DOHH2 (cell line): Measurements from ENCODE around the gene ADGRL2.

ENCODE experiments used
- H3F3A ChIP-seq: fragments of 200-600 bp; sonication (generic), shearing (Covaris generic); 2 replicates; pipeline ENCODE4 v1.6.0; 2016; ENCODE audit warnings: antibody characterized with exemption, mild to moderate bottlenecking; ENCODE audit not compliant: control insufficient read depth, insufficient read depth
- H3K27ac ChIP-seq: fragments of 200-600 bp; sonication (generic); 2 replicates; pipeline ENCODE4 v1.5.1; 2014; ENCODE audit warnings: low read depth, mild to moderate bottlenecking, low read length, moderate library complexity
- H3K27me3 ChIP-seq: fragments of 200-600 bp; sonication (generic); 2 replicates; pipeline ENCODE4 v1.6.1; 2014; ENCODE audit warnings: mild to moderate bottlenecking, low read length, mixed read lengths; ENCODE audit not compliant: control insufficient read depth
- H3K36me3 ChIP-seq: fragments of 200-600 bp; sonication (generic); 2 replicates; pipeline ENCODE4 v1.6.1; 2014; ENCODE audit warnings: mild to moderate bottlenecking, low read length, moderate library complexity, mixed read lengths; ENCODE audit not compliant: control insufficient read depth
- H3K4me1 ChIP-seq: fragments of 200-600 bp; sonication (generic); 2 replicates; pipeline ENCODE4 v1.6.1; 2014; ENCODE audit warnings: mild to moderate bottlenecking, low read length, mixed read lengths; ENCODE audit not compliant: control insufficient read depth
- H3K4me2 ChIP-seq: fragments of 200-600 bp; sonication (generic); 2 replicates; pipeline ENCODE4 v1.6.0; 2014; ENCODE audit warnings: mild to moderate bottlenecking, low read length, moderate library complexity
- H3K4me3 ChIP-seq: fragments of 200-600 bp; sonication (generic); 2 replicates; pipeline ENCODE4 v1.5.1; 2014; ENCODE audit warnings: mild to moderate bottlenecking, low read length, mixed read lengths
- H3K79me2 ChIP-seq: fragments of 200-600 bp; sonication (generic); 2 replicates; pipeline ENCODE4 v1.6.1; 2014; ENCODE audit warnings: mild to moderate bottlenecking, low read length, mixed read lengths; ENCODE audit not compliant: control insufficient read depth
- H3K9me2 ChIP-seq: fragments of 200-600 bp; sonication (generic); replicated peaks from 2 replicates; pipeline ENCODE4 v1.6.1; 2014; ENCODE audit warnings: mild to moderate bottlenecking, low read length, mixed read lengths; ENCODE audit not compliant: control insufficient read depth
- H3K9me3 ChIP-seq: fragments of 200-600 bp; sonication (generic); 2 replicates; pipeline ENCODE4 v1.6.1; 2014; ENCODE audit warnings: antibody characterized with exemption, low read length, mixed read lengths; ENCODE audit not compliant: control insufficient read depth, insufficient read depth
- H4K20me1 ChIP-seq: fragments of 200-600 bp; sonication (generic); 2 replicates; pipeline ENCODE4 v1.6.0; 2014; ENCODE audit warnings: low read depth, mild to moderate bottlenecking, antibody characterized with exemption, low read length, moderate library complexity; ENCODE audit not compliant: control insufficient read depth, insufficient read depth
- EZH2phosphoT487 ChIP-seq: fragments of 200-600 bp; sonication (generic); IDR thresholded peaks from 2 replicates; pipeline ENCODE4 v1.6.1; 2017; ENCODE audit warnings: borderline replicate concordance, mild to moderate bottlenecking, antibody characterized with exemption, low read length, moderate library complexity, mixed read lengths
- TF ChIP-seq, protein P1 (sequence below): fragments of 200-600 bp; sonication (generic); IDR thresholded peaks from one replicate; pipeline ENCODE4 v1.5.1; 2014; ENCODE audit warnings: antibody characterized with exemption, mild to moderate bottlenecking, low read depth, low read length; ENCODE audit not compliant: poor library complexity, severe bottlenecking

The ADGRL2 gene

DNA sequence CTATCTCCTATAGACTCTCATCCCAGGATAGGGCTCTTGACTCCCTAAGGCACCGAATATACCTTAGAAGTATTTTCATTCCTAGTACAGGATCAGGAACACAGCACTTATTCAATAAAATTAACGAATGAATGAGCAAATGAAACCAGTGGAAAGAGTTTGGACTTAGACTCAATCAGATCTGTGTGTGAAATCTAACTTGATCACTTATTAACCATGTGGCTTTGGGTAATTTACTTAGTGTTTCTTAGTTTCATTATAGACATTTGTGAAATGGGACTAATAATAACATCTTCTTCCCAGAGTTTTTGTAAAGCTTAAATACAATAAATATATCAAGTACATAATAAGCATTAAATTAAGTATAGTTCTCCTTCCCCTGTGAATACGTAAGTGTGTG, 230.1 kb downstream of the ADGRL2 start:
- Histone ChIP-seq H3K79me2 (no peaks in the 10 kb centered on the region), H3K9me3 (no peaks in the 10 kb centered on the region), H3K4me3 (no peak overlapping the region), H3K27ac (no peak overlapping the region), H3K4me1 (no peaks in the 10 kb centered on the region), H3K9me2 (no peaks in the 10 kb centered on the region), H3K36me3 (no peaks in the 10 kb centered on the region), H3F3A (no peaks in the 10 kb centered on the region), H4K20me1 (no peaks in the 10 kb centered on the region), H3K27me3 (no peaks in the 10 kb centered on the region), H3K4me2 (no peak overlapping the region)
- no peak for TF ChIP-seq EZH2phosphoT487
- TF ChIP-seq, protein P1, sequence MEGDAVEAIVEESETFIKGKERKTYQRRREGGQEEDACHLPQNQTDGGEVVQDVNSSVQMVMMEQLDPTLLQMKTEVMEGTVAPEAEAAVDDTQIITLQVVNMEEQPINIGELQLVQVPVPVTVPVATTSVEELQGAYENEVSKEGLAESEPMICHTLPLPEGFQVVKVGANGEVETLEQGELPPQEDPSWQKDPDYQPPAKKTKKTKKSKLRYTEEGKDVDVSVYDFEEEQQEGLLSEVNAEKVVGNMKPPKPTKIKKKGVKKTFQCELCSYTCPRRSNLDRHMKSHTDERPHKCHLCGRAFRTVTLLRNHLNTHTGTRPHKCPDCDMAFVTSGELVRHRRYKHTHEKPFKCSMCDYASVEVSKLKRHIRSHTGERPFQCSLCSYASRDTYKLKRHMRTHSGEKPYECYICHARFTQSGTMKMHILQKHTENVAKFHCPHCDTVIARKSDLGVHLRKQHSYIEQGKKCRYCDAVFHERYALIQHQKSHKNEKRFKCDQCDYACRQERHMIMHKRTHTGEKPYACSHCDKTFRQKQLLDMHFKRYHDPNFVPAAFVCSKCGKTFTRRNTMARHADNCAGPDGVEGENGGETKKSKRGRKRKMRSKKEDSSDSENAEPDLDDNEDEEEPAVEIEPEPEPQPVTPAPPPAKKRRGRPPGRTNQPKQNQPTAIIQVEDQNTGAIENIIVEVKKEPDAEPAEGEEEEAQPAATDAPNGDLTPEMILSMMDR, result no peak

DNA sequence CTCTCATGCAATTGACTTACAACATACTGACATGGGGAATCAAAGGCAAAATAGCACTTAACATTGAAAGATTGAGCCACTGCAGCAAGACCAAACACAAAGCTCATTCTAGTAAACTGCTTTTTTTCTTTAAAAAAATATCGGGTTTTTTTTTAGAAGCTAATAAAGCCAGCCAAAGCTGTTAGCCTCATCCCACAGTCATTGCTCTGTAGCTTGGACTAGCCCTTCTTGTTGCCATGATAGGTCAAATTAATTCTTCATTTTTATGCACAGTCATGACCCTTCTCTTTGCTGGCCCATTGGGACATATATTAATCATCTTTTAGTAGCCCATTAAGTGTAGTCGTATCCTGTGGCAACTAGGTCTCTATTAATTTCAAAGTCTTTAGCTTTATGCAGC, 231.3 kb downstream of the ADGRL2 start:
- Histone ChIP-seq H3K27me3 (no peaks in the 10 kb centered on the region), H3K4me3 (no peak overlapping the region), H3K4me2 (no peak overlapping the region), H3K4me1 (no peaks in the 10 kb centered on the region), H4K20me1 (no peaks in the 10 kb centered on the region), H3K27ac (no peak overlapping the region), H3K9me3 (no peaks in the 10 kb centered on the region), H3K36me3 (no peaks in the 10 kb centered on the region), H3F3A (no peaks in the 10 kb centered on the region), H3K9me2 (no peaks in the 10 kb centered on the region), H3K79me2 (no peaks in the 10 kb centered on the region)
- no peak for TF ChIP-seq EZH2phosphoT487
- TF ChIP-seq, protein P1, result no peak

DNA sequence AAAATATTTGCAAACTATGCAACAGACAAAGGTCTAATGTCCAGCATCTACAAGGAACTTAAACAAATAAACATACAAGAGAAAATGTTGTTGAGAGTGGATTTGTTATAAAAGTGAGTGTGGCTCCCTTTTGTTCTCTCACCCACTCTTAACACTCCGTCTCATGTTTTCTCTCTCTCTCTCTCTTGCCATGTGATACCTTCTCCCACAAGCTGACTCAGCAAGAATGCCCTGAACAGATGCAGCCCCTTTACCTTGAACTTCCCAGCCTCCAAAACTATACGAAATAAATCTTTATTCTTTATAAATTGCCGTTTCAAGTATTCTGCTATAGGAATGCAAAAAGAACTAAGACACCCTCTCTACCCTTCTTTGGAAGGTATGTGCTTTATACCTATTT, 234.1 kb downstream of the ADGRL2 start:
- no peaks in the 10 kb centered on the region for H4K20me1 ChIP-seq
- H3K79me2 ChIP-seq, result no peaks in the 10 kb centered on the region
- H3K4me3 ChIP-seq, result no peak overlapping the region
- no peaks in the 10 kb centered on the region for H3K36me3 ChIP-seq
- no peak overlapping the region for H3K27ac ChIP-seq
- H3K9me3 ChIP-seq, result no peaks in the 10 kb centered on the region
- H3F3A ChIP-seq, result no peaks in the 10 kb centered on the region
- H3K4me2 ChIP-seq, result no peak overlapping the region
- TF ChIP-seq, protein P1, result no peak
- no peak for TF ChIP-seq EZH2phosphoT487
- no peaks in the 10 kb centered on the region for H3K4me1 ChIP-seq
- H3K9me2 ChIP-seq, result no peaks in the 10 kb centered on the region
- no peaks in the 10 kb centered on the region for H3K27me3 ChIP-seq
